MCF 10A (cell line): Measurements from ENCODE around the gene RHOBTB3. TPM values are rescaled to one million over a fixed set of nuclear protein-coding genes. Genes with fewer than 3 reads are reported as not detected.
"Not testable (repeated sequence)": the region's sequence is repeated elsewhere in the genome, so short reads cannot be mapped to it uniquely, and the experiment has no call there.

ENCODE experiments used
- BruUV-seq: library from RNA; stranded (reverse); fragments of 400-500 nt; replicated peaks from 2 replicates; lab custom pipeline; 2021; lab: Mats Ljungman, UMichigan
- CTCF ChIA-PET: fragments of 300-600 bp; sonication (Branson Sonifier 250); formaldehyde crosslinking; extraction: SDS; loops from one replicate; lab custom pipeline; 2021; ENCODE audit warnings: antibody characterized with exemption, inconsistent platforms; lab: Yijun Ruan, JAX
- POLR2A ChIA-PET: fragments of 300-600, 350-650 bp; sonication (Branson Sonifier 250); formaldehyde crosslinking; extraction: SDS; loops from one replicate; lab custom pipeline; 2020; ENCODE audit warnings: antibody characterized with exemption, inconsistent platforms; lab: Yijun Ruan, JAX
- DNase-seq: peaks from one replicate; pipeline ENCODE4 v3.0.0-alpha.2; 2018; ENCODE audit not compliant: unreplicated experiment
- H3K27ac Mint-ChIP-seq: one replicate; pipeline ENCODE4 v1.8.0; 2022; ENCODE audit warnings: mild to moderate bottlenecking, low read depth, mixed read lengths; ENCODE audit not compliant: unreplicated experiment
- H3K27me3 Mint-ChIP-seq: one replicate; pipeline ENCODE4 v1.8.0; 2022; ENCODE audit warnings: mixed read lengths; ENCODE audit not compliant: insufficient read depth, unreplicated experiment
- H3K36me3 Mint-ChIP-seq: one replicate; pipeline ENCODE4 v1.8.0; 2022; ENCODE audit warnings: mild to moderate bottlenecking, moderate library complexity, mixed read lengths; ENCODE audit not compliant: insufficient read depth, unreplicated experiment
- H3K4me1 Mint-ChIP-seq: one replicate; pipeline ENCODE4 v1.8.0; 2022; ENCODE audit warnings: mixed read lengths; ENCODE audit not compliant: insufficient read depth, unreplicated experiment
- H3K4me3 Mint-ChIP-seq: one replicate; pipeline ENCODE4 v1.8.0; 2022; ENCODE audit warnings: mild to moderate bottlenecking, moderate library complexity, mixed read lengths; ENCODE audit not compliant: unreplicated experiment
- H3K9me3 Mint-ChIP-seq: one replicate; pipeline ENCODE4 v1.8.0; 2022; ENCODE audit warnings: mixed read lengths; ENCODE audit not compliant: unreplicated experiment
- intact Hi-C: fragments of 100-400 bp; cut with micrococcal nuclease; formaldehyde crosslinking; loops from 2 replicates; pipeline ENCODE4 v1.14.1; 2022
- total RNA-seq: library from RNA; stranded (reverse); gene quantifications from 2 replicates; pipeline ENCODE4 v1.2.3, GENCODE V29; 2022
- TF ChIP-seq, protein P1 (sequence below): fragments of 200-600 bp; IDR thresholded peaks from one replicate; pipeline ENCODE4 v1.8.0; 2022; ENCODE audit warnings: antibody characterized with exemption, mild to moderate bottlenecking; ENCODE audit not compliant: unreplicated experiment

Gene RHOBTB3
- total RNA-seq, 1 experiment from 2014 or later: 3.4 TPM

DNA sequence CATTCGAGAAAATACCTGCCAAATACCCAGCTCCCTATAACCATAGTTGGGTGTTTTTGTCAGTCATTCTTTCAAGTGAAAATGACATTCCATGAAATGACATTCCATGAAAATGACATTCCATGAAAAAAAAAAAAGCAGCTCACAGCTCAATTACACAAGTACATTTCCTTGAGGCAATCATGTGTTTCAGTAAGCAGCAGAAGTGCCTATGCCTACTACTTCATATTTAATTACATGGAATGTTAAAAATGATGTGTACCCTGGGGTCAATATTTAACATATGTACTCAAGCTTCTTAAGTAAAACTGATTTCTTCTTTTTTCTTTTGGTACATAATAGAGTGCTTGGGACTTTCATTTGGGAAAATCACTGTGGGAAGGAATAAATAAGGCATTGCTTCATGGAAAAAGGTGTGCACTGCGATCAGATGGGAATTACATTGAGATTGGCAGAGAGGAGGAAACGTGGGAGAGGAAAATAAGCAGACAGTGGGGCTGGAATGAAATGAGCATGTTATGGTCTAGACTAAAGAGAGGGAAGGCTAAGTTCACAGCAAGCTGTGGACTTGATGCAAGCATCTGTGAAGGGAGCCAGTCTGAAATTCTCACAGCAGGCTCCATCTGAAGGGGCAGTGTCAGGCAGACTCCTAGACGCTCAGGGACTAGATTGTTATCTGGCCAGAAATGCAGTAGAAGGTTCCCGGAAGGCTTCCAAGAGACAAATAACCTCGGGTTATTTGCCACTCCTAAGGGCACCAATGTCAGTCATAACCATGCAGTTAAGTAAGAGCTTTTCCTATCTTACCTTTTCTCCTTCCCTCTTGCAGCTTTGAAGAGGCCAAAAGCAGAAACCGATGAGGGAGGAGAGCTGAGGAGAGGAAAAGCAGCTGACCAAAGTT is 33.1 kb upstream of the RHOBTB3 start:
- Mint-ChIP-seq H3K4me3 (no peak overlapping the region), H3K27ac (no peak overlapping the region), H3K36me3 (no peaks in the 10 kb centered on the region), H3K9me3 (no peaks in the 10 kb centered on the region), H3K4me1 (peaks cover 10% of the 10 kb centered on the region), H3K27me3 (no peaks in the 10 kb centered on the region)
- intact Hi-C loops: no loop called here
- DNase-seq: no peak
- no TSS peak for BruUV-seq
- ChIA-PET POLR2A (interaction anchor here (0.6 to 1.4 kb wide), 5 partner anchors 9 to 1196 kb away, joined by 3 to 6 read pairs (median 3); partner anchors contain the start of gene RHOBTB3), CTCF (interaction anchor here (0.6 to 2.6 kb wide), 5 partner anchors 14 to 554 kb away, joined by 3 to 13 read pairs (median 5); no protein-coding TSS in a partner anchor)
- TF ChIP-seq, protein P1, sequence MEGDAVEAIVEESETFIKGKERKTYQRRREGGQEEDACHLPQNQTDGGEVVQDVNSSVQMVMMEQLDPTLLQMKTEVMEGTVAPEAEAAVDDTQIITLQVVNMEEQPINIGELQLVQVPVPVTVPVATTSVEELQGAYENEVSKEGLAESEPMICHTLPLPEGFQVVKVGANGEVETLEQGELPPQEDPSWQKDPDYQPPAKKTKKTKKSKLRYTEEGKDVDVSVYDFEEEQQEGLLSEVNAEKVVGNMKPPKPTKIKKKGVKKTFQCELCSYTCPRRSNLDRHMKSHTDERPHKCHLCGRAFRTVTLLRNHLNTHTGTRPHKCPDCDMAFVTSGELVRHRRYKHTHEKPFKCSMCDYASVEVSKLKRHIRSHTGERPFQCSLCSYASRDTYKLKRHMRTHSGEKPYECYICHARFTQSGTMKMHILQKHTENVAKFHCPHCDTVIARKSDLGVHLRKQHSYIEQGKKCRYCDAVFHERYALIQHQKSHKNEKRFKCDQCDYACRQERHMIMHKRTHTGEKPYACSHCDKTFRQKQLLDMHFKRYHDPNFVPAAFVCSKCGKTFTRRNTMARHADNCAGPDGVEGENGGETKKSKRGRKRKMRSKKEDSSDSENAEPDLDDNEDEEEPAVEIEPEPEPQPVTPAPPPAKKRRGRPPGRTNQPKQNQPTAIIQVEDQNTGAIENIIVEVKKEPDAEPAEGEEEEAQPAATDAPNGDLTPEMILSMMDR: no peak

DNA sequence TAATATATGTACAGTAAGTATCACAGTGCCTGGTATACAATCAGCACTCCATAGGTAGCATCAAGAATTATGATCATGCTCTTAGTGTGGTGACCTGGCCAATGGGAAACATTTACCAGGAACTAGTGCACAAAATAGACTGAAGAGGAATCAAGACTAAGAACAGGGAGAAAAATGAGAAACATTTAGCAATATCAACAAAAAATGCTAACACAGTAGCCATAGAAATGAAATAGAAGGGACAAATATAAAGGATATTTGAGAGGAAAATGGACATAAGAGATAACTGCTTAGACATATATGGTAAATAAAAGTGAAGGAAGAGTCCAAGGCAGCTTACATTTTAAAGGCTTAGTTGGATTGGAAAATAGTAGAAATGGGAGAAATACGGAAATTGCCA is 31.8 kb upstream of the RHOBTB3 start:
- Mint-ChIP-seq H3K36me3 (no peaks in the 10 kb centered on the region), H3K27me3 (no peaks in the 10 kb centered on the region), H3K4me3 (no peak overlapping the region), H3K9me3 (no peaks in the 10 kb centered on the region), H3K4me1 (peaks cover 10% of the 10 kb centered on the region), H3K27ac (no peak overlapping the region)
- no peak for DNase-seq
- TF ChIP-seq, protein P1: no peak
- intact Hi-C loops: no loop called here
- POLR2A ChIA-PET: interaction anchor here (1.4 kb wide), 1 partner anchor 8 kb away, joined by 3 read pairs; no protein-coding TSS in a partner anchor
- CTCF ChIA-PET: no interaction called here
- no TSS peak for BruUV-seq

GRCh38 chr5:95701074-95701473 is 30.1 kb upstream of the RHOBTB3 start:
- Mint-ChIP-seq H3K36me3 (no peaks in the 10 kb centered on the region), H3K27ac (no peak overlapping the region), H3K9me3 (no peaks in the 10 kb centered on the region), H3K4me3 (no peak overlapping the region), H3K27me3 (no peaks in the 10 kb centered on the region), H3K4me1 (peaks cover 10% of the 10 kb centered on the region)
- no peak for DNase-seq
- intact Hi-C loops: no loop called here
- no TSS peak for BruUV-seq
- ChIA-PET CTCF (no interaction called here), POLR2A (no interaction called here)
- TF ChIP-seq, protein P1: no peak

- Mint-ChIP-seq H3K27ac (no peak overlapping the region), H3K4me3 (no peak overlapping the region), H3K36me3 (no peaks in the 10 kb centered on the region), H3K27me3 (no peaks in the 10 kb centered on the region), H3K9me3 (no peaks in the 10 kb centered on the region), H3K4me1 (no peaks in the 10 kb centered on the region)
- ChIA-PET CTCF (interaction anchor here (0.7 kb wide), 1 partner anchor 58 kb away, joined by 3 read pairs; no protein-coding TSS in a partner anchor), POLR2A (no interaction called here)
- TF ChIP-seq, protein P1: no peak
- BruUV-seq: no TSS peak
- no peak for DNase-seq
- intact Hi-C loops: no loop called here
Observed at GRCh38 chr5:95704150-95704549, 27.0 kb upstream of the RHOBTB3 start.

DNA sequence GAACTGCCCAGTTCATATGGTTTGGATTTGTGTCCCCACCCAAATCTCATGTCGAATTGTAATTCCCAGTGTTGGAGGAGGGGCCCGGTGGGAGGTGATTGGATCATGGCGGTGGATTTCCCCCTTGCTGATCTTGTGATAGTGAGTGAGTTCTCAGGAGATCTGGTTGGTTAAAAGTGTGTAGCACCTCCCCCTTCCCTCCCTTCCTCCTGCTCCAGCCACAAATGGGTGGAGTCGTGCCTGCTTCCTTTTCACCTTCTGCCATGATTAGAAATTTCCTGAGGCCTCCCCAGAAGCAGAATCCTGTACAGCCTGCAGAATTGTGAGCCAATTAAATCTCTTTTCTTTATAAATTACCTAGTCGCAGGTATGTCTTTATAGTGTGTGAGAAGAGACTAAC is 24.9 kb upstream of the RHOBTB3 start:
- POLR2A ChIA-PET, H3K27me3 Mint-ChIP-seq, H3K4me1 Mint-ChIP-seq, intact Hi-C loops, H3K4me3 Mint-ChIP-seq, BruUV-seq, H3K27ac Mint-ChIP-seq, CTCF ChIA-PET, H3K9me3 Mint-ChIP-seq, H3K36me3 Mint-ChIP-seq, DNase-seq: not testable (repeated sequence)
